OCI-LY3 (cell line): ENCODE results near the gene BMPER.

ENCODE experiments used
- EZH2phosphoT487 ChIP-seq: fragments of 200-600 bp; shearing (Covaris generic); IDR thresholded peaks from 2 replicates; pipeline ENCODE4 v1.6.1; 2018; ENCODE audit warnings: antibody characterized with exemption, mixed run types, low read depth
- TF ChIP-seq, protein P1 (sequence below): fragments of 200-600, 300-600 bp; sonication (generic); IDR thresholded peaks from 2 replicates; pipeline ENCODE4 v1.5.1; 2014; ENCODE audit warnings: antibody characterized with exemption, low read length, low read depth

DNA sequence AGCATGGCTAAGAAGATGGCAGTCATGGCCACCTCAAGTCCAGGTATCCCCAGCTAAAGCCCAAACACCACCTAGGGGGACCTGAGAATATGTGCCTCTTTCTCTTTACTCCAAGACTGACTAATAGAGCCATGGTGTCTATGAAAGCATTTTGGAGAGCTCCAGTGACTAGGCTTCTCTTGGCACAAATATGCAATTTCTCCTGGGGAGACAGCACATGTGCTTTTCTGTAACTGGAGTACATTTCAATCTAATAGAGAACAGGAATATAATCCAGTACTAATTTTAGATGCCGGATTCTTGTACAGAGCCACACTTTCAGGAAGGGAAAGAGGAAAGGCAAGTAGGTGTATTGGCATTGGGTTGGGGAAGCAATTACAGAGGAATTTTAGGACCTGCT is 260.1 kb downstream of the BMPER start:
- TF ChIP-seq, protein P1, sequence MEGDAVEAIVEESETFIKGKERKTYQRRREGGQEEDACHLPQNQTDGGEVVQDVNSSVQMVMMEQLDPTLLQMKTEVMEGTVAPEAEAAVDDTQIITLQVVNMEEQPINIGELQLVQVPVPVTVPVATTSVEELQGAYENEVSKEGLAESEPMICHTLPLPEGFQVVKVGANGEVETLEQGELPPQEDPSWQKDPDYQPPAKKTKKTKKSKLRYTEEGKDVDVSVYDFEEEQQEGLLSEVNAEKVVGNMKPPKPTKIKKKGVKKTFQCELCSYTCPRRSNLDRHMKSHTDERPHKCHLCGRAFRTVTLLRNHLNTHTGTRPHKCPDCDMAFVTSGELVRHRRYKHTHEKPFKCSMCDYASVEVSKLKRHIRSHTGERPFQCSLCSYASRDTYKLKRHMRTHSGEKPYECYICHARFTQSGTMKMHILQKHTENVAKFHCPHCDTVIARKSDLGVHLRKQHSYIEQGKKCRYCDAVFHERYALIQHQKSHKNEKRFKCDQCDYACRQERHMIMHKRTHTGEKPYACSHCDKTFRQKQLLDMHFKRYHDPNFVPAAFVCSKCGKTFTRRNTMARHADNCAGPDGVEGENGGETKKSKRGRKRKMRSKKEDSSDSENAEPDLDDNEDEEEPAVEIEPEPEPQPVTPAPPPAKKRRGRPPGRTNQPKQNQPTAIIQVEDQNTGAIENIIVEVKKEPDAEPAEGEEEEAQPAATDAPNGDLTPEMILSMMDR, result no peak
- TF ChIP-seq EZH2phosphoT487, result no peak
